A673 (cell line): Measurements from ENCODE around the gene IPO5.

Source experiments
- CTCF ChIP-seq: fragments of 300-800, 200-600 bp; sonication (generic); conservative IDR thresholded peaks from 2 replicates; pipeline ENCODE4 v1.5.1; 2017; ENCODE audit warnings: low read depth, mild to moderate bottlenecking, antibody characterized with exemption, low read length, moderate library complexity, mixed read lengths
- EZH2 ChIP-seq: fragments of 200-600 bp; sonication (generic); IDR thresholded peaks from 2 replicates; pipeline ENCODE4 v1.6.1; 2017; ENCODE audit warnings: borderline replicate concordance, low read depth, mild to moderate bottlenecking, mixed read lengths, antibody characterized with exemption, low read length; ENCODE audit not compliant: poor library complexity, severe bottlenecking

- TF ChIP-seq CTCF = 0 out of 2 replicates have a peak, but pooled peaks have one; percentile 13
- no peak for TF ChIP-seq EZH2
These were observed 112.0 kb downstream of the IPO5 start for GRCh38 chr13:98065468-98065867.
